OCI-LY1 (cell line): ENCODE measurements around the gene TMEM200B.

Source experiments
- CTCF ChIP-seq: fragments of 200-600 bp; sonication (generic), shearing (Covaris generic); IDR thresholded peaks from 2 replicates; pipeline ENCODE4 v1.5.1; 2017; ENCODE audit warnings: mild to moderate bottlenecking, antibody characterized with exemption, low read length, moderate library complexity, mixed read lengths
- EZH2 ChIP-seq: fragments of 200-600 bp; sonication (generic), shearing (Covaris generic); IDR thresholded peaks from 2 replicates; pipeline ENCODE4 v1.8.0; 2017; ENCODE audit warnings: borderline replicate concordance, mixed run types, mild to moderate bottlenecking, antibody characterized with exemption, low read length, moderate library complexity, mixed read lengths

- TF ChIP-seq EZH2 (no peak), CTCF (no peak)
Measured at GRCh38 chr1:29123887-29124365, at the start of gene TMEM200B.
